Panc1 (cell line): Measurements from ENCODE around the gene SPATA20. TPM values are rescaled to one million over a fixed set of nuclear protein-coding genes. Genes with fewer than 3 reads are reported as not detected.

Experiments used
- ATAC-seq: fragments of 200-7000 bp; cut with Tn5 transposase; 2 replicates; pipeline ENCODE4 v1.9.1; 2020; ENCODE audit warnings: mild to moderate bottlenecking, moderate library complexity
- BruUV-seq: library from RNA; stranded (reverse); fragments of 400-500 nt; replicated peaks from 2 replicates; lab custom pipeline; 2021; lab: Mats Ljungman, UMichigan
- CTCF ChIA-PET: fragments of 300-600 bp; sonication (Branson Sonifier 250); formaldehyde crosslinking; loops from one replicate; lab custom pipeline; 2022; ENCODE audit warnings: antibody characterized with exemption; lab: Charles Lee
- POLR2A ChIA-PET: fragments of 300-600 bp; sonication (Branson Sonifier 250); formaldehyde crosslinking; loops from one replicate; lab custom pipeline; 2022; ENCODE audit warnings: antibody characterized with exemption; lab: Charles Lee
- DNase-seq: peaks from one replicate; pipeline ENCODE4 v3.0.0-alpha.2; 2010; ENCODE audit warnings: low read depth, low spot score
- H3K27ac ChIP-seq: 2 replicates; pipeline ENCODE4 v1.5.1; 2011; ENCODE audit warnings: mild to moderate bottlenecking, low read length, inconsistent platforms
- H3K27me3 ChIP-seq: fragments of 200-500 bp; sonication (Bioruptor generic); 2 replicates; pipeline ENCODE4 v1.6.0; 2014; ENCODE audit warnings: low read length, inconsistent platforms; ENCODE audit not compliant: control insufficient read depth, insufficient read depth
- H3K36me3 ChIP-seq: fragments of 200-500 bp; sonication (Bioruptor generic); 2 replicates; pipeline ENCODE4 v1.5.1; 2014; ENCODE audit warnings: inconsistent platforms, mild to moderate bottlenecking, low read length, moderate library complexity; ENCODE audit not compliant: control insufficient read depth, insufficient read depth
- H3K4me1 ChIP-seq: 2 replicates; pipeline ENCODE4 v1.5.1; 2011; ENCODE audit warnings: inconsistent platforms, mild to moderate bottlenecking, low read length, moderate library complexity; ENCODE audit not compliant: control insufficient read depth, insufficient read depth
- H3K4me3 ChIP-seq, 2 experiments: 2 replicates each; pipeline ENCODE4 v1.5.1; 2011 to 2012; ENCODE audit warnings: low read depth in 2 of 2, low read length in 2 of 2, mild to moderate bottlenecking in 2 of 2, inconsistent platforms in 1 of 2, moderate library complexity in 1 of 2
- H3K9me3 ChIP-seq: fragments of 200-500 bp; sonication (Bioruptor generic); 2 replicates; pipeline ENCODE4 v1.5.1; 2014; ENCODE audit warnings: low read depth, mild to moderate bottlenecking, inconsistent platforms, low read length, moderate library complexity; ENCODE audit not compliant: control insufficient read depth, insufficient read depth
- CTCF ChIP-seq: fragments of 450-650 bp; IDR thresholded peaks from 2 replicates; pipeline ENCODE4 v1.5.1; 2017; ENCODE audit warnings: mild to moderate bottlenecking
- POLR2AphosphoS5 ChIP-seq: IDR thresholded peaks from 2 replicates; pipeline ENCODE4 v1.6.1; 2012; ENCODE audit warnings: mild to moderate bottlenecking, low read depth, low read length, moderate library complexity
- SIN3A ChIP-seq: IDR thresholded peaks from 2 replicates; pipeline ENCODE4 v1.6.1; 2012; ENCODE audit warnings: low read depth, mild to moderate bottlenecking, low read length, moderate library complexity, borderline replicate concordance; ENCODE audit not compliant: insufficient read depth
- TCF7L2 ChIP-seq: IDR thresholded peaks from 2 replicates; pipeline ENCODE4 v1.6.1; 2011; ENCODE audit warnings: mild to moderate bottlenecking, low read depth, low read length, inconsistent platforms
- in situ Hi-C: cut with HindIII; loops from 2 replicates; pipeline ENCODE4 v1.10.0; 2016; ENCODE audit warnings: low sequenced_read_pairs, low pct_unique_long_range_greater_than_20kb
- intact Hi-C: fragments of 100-400 bp; cut with micrococcal nuclease; formaldehyde crosslinking; loops from one replicate; pipeline ENCODE4 v1.10.0; 2022; ENCODE audit not compliant: unreplicated experiment
- total RNA-seq: library from RNA; stranded (reverse); gene quantifications from one replicate; pipeline ENCODE4 v1.2.1, GENCODE V29; 2021; ENCODE audit not compliant: unreplicated experiment
- TF ChIP-seq, protein P1 (sequence below), 2 experiments: IDR thresholded peaks; 2 replicates each; pipeline ENCODE4 v1.6.1; 2011 to 2012; ENCODE audit warnings: low read depth in 2 of 2, control low read depth in 1 of 2, low read length in 1 of 2, mild to moderate bottlenecking in 1 of 2, moderate library complexity in 1 of 2; ENCODE audit not compliant: insufficient read depth in 1 of 2

The SPATA20 gene
- total RNA-seq, 1 experiment from 2014 or later = 82.2 TPM

GRCh38 chr17:50571681-50572080 lies 24.7 kb downstream of the SPATA20 start:
- ChIA-PET POLR2A (no interaction called here), CTCF (no interaction called here)
- H3K36me3 ChIP-seq = no peaks in the 10 kb centered on the region
- no peaks in the 10 kb centered on the region for H3K4me1 ChIP-seq
- H3K27me3 ChIP-seq = no peaks in the 10 kb centered on the region
- no peak overlapping the region for H3K27ac ChIP-seq
- TF ChIP-seq POLR2AphosphoS5 (no peak), CTCF (no peak), TCF7L2 (no peak), SIN3A (no peak)
- TF ChIP-seq, protein P1, sequence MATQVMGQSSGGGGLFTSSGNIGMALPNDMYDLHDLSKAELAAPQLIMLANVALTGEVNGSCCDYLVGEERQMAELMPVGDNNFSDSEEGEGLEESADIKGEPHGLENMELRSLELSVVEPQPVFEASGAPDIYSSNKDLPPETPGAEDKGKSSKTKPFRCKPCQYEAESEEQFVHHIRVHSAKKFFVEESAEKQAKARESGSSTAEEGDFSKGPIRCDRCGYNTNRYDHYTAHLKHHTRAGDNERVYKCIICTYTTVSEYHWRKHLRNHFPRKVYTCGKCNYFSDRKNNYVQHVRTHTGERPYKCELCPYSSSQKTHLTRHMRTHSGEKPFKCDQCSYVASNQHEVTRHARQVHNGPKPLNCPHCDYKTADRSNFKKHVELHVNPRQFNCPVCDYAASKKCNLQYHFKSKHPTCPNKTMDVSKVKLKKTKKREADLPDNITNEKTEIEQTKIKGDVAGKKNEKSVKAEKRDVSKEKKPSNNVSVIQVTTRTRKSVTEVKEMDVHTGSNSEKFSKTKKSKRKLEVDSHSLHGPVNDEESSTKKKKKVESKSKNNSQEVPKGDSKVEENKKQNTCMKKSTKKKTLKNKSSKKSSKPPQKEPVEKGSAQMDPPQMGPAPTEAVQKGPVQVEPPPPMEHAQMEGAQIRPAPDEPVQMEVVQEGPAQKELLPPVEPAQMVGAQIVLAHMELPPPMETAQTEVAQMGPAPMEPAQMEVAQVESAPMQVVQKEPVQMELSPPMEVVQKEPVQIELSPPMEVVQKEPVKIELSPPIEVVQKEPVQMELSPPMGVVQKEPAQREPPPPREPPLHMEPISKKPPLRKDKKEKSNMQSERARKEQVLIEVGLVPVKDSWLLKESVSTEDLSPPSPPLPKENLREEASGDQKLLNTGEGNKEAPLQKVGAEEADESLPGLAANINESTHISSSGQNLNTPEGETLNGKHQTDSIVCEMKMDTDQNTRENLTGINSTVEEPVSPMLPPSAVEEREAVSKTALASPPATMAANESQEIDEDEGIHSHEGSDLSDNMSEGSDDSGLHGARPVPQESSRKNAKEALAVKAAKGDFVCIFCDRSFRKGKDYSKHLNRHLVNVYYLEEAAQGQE (IDR thresholded peaks at IDR 0.05; ENCODE audit: insufficient read depth in 1 of 2, low read depth in 2 of 2, low read length in 1 of 2) = no peak
- no peaks in the 10 kb centered on the region for H3K9me3 ChIP-seq
- no peak overlapping the region for H3K4me3 ChIP-seq
- intact Hi-C loops = no loop called here
- DNase-seq (no peak), ATAC-seq (no peak)
- no TSS peak for BruUV-seq
- in situ Hi-C loops = no loop called here

- ChIA-PET CTCF (interaction anchor here (0.5 kb wide), 1 partner anchor 787 kb away, joined by 3 read pairs; no protein-coding TSS in a partner anchor), POLR2A (no interaction called here)
- BruUV-seq = no TSS peak
- DNase-seq = no peak
- Histone ChIP-seq H3K4me3 (no peak overlapping the region), H3K27ac (no peak overlapping the region), H3K9me3 (no peaks in the 10 kb centered on the region), H3K36me3 (no peaks in the 10 kb centered on the region), H3K27me3 (no peaks in the 10 kb centered on the region), H3K4me1 (no peaks in the 10 kb centered on the region)
- intact Hi-C loops (no loop called here), in situ Hi-C loops (no loop called here)
- TF ChIP-seq TCF7L2 = no peak
- TF ChIP-seq POLR2AphosphoS5 = no peak
- no peak for TF ChIP-seq SIN3A
- no peak for TF ChIP-seq CTCF
- no peak for ATAC-seq
These were observed 25.6 kb downstream of the SPATA20 start for GRCh38 chr17:50572541-50572940.
